ENCODE data around the gene CMIP.

- TF ChIP-seq RAD21 (conservative IDR thresholded peaks at IDR 0.05) = no peak
- no peak for TF ChIP-seq EZH2 (IDR thresholded peaks at IDR 0.05; ENCODE audit: borderline replicate concordance, insufficient read depth, low read length, poor library complexity, severe bottlenecking)
- TF ChIP-seq CTCF (IDR thresholded peaks at IDR 0.05; ENCODE audit: poor library complexity, severe bottlenecking) = no peak
- TF ChIP-seq POLR2AphosphoS5 (IDR thresholded peaks at IDR 0.05) = no peak
Observed at GRCh38 chr16:81469183-81469677, 24.6 kb downstream of the CMIP start.
